GM18505 (cell line): ENCODE measurements around the gene TIMD4.
"Not testable (repeated sequence)": the region's sequence is repeated elsewhere in the genome, so short reads cannot be mapped to it uniquely, and the experiment has no call there.

ENCODE experiments used
- ATAC-seq: cut with Tn5 transposase; IDR thresholded peaks from one replicate; pipeline ENCODE4 v1.9.1; 2021; ENCODE audit not compliant: unreplicated experiment
- POLR2A ChIP-seq: IDR thresholded peaks from 4 replicates; pipeline ENCODE4 v1.6.1; 2011; ENCODE audit warnings: borderline replicate concordance; ENCODE audit not compliant: insufficient read depth, insufficient read length; ENCODE audit errors: extremely low read depth

The TIMD4 gene

DNA sequence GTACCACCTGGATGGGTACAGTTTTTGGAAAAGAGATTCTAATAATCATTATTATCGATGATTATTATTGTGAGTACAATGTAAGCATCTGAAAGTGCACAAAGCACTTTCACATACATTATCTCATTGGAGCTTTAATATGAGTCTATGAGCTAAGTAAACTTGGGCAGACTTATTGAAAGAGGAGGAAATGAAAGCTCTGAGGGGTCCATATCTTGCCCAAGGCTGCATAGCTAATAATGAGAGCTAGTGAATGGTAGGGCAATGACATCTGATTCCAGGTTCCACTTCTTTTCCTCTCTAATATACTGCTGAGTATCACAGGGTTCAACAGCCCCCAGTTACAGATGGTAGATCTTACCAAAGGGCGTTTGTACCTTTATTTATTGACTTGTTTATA is 26.1 kb downstream of the TIMD4 start:
- ATAC-seq = no peak

DNA sequence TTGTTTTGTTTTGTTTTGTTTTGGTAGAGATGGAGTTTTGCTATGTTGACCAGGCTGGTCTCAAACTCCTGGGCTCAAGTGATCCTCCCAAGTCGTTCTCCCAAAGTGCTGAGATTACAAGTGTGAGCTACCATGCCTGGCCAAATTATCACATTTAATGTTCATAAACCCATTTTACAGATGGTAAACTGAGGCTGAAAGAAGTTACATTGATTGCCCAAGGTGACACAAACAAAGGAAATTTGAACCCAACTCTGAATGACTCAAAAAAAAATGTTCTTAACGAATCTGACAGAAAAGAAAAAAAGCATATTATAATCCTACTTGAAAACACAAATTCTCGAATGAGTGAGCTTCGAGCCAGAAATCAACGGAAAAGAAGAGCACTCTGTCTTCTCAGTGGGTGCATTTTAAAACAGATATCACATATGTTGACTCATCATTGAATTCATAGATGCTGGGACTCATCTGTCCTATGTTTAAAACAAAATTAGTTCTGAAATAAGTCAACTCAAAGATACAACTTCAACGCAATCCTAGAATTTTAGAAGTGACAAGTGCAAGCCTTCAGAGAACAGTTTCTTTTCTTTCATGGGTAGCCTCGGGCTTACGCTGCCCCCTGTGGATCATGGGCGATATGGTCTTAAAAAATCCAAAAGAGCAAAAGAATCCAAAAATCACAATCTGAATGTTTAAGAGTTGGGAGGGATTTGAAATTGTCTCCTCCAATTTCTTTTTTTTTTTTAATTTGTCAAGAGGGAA is 28.4 kb downstream of the TIMD4 start:
- TF ChIP-seq POLR2A = no peak
- ATAC-seq = no peak

More for the DNA sequence above, 26.1 kb downstream of the TIMD4 start:
- TF ChIP-seq POLR2A = no peak

- no peak for ATAC-seq
Measured at GRCh38 chr5:156929366-156929948, 33.6 kb downstream of the TIMD4 start.

GRCh38 chr5:156927545-156927944 is 35.5 kb downstream of the TIMD4 start:
- TF ChIP-seq POLR2A = no peak
- ATAC-seq = no peak

More at GRCh38 chr5:156929366-156929948, 33.6 kb downstream of the TIMD4 start:
- no peak for TF ChIP-seq POLR2A

GRCh38 chr5:156925767-156926166 is 37.3 kb downstream of the TIMD4 start:
- ATAC-seq = not testable (repeated sequence)

DNA sequence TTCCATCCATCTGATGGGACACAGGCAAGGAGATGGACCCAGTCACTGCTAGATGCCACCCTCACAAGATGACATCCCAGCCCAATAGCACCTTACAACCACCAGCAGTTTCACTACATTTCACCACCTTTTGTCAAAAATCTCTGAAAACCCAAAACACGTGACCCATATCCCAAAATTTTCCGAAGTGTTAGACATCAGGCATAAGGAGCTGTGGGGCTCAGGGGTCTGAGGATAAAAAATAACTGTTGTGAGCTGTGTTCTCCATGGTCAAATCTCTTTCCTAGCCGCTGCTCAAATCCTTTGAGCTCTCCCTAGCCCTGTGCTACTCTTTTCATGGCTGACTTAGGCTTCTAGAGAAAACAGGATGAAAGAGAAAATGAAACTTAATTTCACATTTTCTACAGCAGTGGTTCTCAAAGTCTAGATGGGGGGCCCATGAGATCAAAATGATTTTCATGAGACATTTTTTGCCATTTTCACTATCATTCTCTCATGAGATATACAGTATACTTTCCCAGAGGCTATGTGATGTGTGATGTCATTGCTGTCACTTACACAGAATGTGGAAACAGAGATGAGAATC is 40.7 kb downstream of the TIMD4 start:
- peak; percentile 53 for ATAC-seq
- TF ChIP-seq POLR2A = no peak

DNA sequence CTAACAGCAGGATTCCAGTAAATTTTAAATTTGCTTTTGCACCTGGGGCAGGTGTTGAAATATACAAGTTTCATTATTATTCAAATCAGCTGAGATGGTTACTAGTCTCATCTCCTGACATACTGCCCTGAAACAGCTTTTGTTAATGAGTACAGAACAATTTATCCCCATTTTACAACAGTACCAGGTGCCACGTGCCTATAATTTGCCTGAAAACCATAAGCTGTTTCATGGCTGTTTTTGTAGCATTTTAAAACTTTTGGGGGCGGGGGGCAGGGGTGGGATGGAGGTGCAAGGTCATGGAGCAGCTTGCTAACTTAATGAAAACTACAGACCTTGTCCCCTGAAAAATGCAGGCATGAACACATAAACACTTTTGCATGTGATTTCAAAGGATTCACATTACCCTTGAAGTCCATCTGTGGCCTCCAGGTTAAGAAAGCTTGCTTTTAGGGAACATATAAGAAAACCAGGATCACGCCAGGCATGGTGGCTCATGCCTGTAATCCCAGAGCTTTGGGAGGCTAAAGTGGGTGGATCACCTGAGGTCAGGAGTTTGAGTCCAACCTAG is 42.1 kb downstream of the TIMD4 start:
- no peak for TF ChIP-seq POLR2A
- peak; percentile 36 for ATAC-seq

- peak; percentile 43 for ATAC-seq
- TF ChIP-seq POLR2A = peak; percentile 20
Measured at GRCh38 chr5:156920042-156920860, 42.8 kb downstream of the TIMD4 start.

GRCh38 chr5:156918311-156918845 is 44.6 kb downstream of the TIMD4 start:
- ATAC-seq = no peak
- no peak for TF ChIP-seq POLR2A

- peak; percentile 6 for ATAC-seq
- TF ChIP-seq POLR2A = no peak
Measured at GRCh38 chr5:156914371-156914737, 48.7 kb downstream of the TIMD4 start.

DNA sequence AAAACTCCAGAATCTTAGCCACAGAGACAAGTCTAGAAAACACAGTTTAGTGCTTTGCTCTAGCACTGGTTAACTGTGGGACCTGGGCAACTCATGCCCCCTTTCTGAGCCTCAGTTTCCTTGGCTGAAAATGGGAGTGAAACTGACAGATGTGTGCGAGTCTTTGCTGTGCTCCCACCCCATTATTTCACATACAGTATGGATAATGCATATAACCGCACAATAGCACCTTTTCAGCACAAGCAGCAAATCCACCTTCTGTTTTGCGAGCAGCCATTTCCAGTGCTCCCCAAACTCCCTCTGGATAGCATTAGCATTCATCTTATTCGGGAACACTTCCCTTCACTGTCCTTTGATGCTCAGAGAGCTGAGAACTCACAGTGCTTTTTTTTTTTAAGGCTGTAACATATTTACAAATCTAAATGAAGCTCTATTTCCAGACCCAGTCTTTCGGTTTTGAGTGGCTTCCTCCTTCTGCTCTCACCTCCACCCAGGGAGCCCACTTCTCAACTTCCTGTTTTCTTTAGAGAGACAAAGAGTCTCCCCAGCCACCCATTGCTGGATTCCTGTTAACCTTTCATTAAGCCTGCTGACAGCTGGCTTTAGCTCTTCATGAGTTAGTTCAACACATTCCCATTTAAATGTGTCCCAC is 49.2 kb downstream of the TIMD4 start:
- TF ChIP-seq POLR2A = no peak
- peak; percentile 90 for ATAC-seq

GRCh38 chr5:156913355-156913718 is 49.7 kb downstream of the TIMD4 start:
- TF ChIP-seq POLR2A = no peak
- ATAC-seq = no peak
